H1 (cell line): ENCODE results near the gene RNF168. TPM values are rescaled to one million over a fixed set of nuclear protein-coding genes. Genes with fewer than 3 reads are reported as not detected.

Experiments used
- CTCF ChIA-PET: fragments of 300-600 bp; sonication (Branson Sonifier 250); formaldehyde crosslinking; loops from one replicate; lab custom pipeline; 2021; ENCODE audit not compliant: partially characterized antibody; lab: Charles Lee
- POLR2A ChIA-PET: fragments of 300-600 bp; sonication (Branson Sonifier 250); formaldehyde crosslinking; loops from one replicate; lab custom pipeline; 2021; ENCODE audit warnings: inconsistent platforms; ENCODE audit not compliant: partially characterized antibody; lab: Charles Lee
- DNase-seq, 2 experiments: peaks; one replicate each; pipeline versions ENCODE4 v3.0.0 to v3.0.0-alpha.2; 2010 to 2022; ENCODE audit warnings: low spot score in 2 of 2, low read depth in 1 of 2, mixed read lengths in 1 of 2
- FAIRE-seq: peaks from 2 replicates; lab custom pipeline; 2011; peaks lifted over from hg19 to GRCh38; lab: Jason Lieb, UNC
- H2AFZ ChIP-seq: 2 replicates; pipeline ENCODE4 v1.8.1; 2012; ENCODE audit warnings: low read length, inconsistent platforms
- H2AK5ac ChIP-seq: 2 replicates; pipeline ENCODE4 v1.6.1; 2013; ENCODE audit warnings: low read depth, low read length
- H2BK120ac ChIP-seq: replicated peaks from 2 replicates; pipeline ENCODE3; 2013; ENCODE audit warnings: low read depth, low read length, inconsistent platforms
- H2BK12ac ChIP-seq: 2 replicates; pipeline ENCODE4 v1.6.1; 2013; ENCODE audit warnings: low read depth, low read length
- H2BK15ac ChIP-seq: 2 replicates; pipeline ENCODE4 v1.6.1; 2013; ENCODE audit warnings: low read length
- H2BK20ac ChIP-seq: 2 replicates; pipeline ENCODE4 v1.6.1; 2013; ENCODE audit warnings: low read length
- H2BK5ac ChIP-seq: 2 replicates; pipeline ENCODE4 v1.6.1; 2013; ENCODE audit warnings: low read depth, low read length
- H3K14ac ChIP-seq: 2 replicates; pipeline ENCODE4 v1.6.1; 2013; ENCODE audit warnings: inconsistent platforms; ENCODE audit not compliant: insufficient read length
- H3K18ac ChIP-seq: 2 replicates; pipeline ENCODE4 v1.6.1; 2013; ENCODE audit warnings: low read length; ENCODE audit errors: extremely low read depth
- H3K23ac ChIP-seq: 2 replicates; pipeline ENCODE4 v1.6.1; 2013; ENCODE audit warnings: inconsistent platforms; ENCODE audit not compliant: insufficient read length
- H3K23me2 ChIP-seq: 2 replicates; pipeline ENCODE4 v1.6.1; 2013; ENCODE audit warnings: low read depth, low read length
- H3K27ac ChIP-seq: 2 replicates; pipeline ENCODE4 v1.6.1; 2011; ENCODE audit warnings: low read depth, low read length, inconsistent platforms
- H3K27me3 ChIP-seq, 4 experiments: replicated peaks in 1 of 4; 1 replicate in 1 of 4; 2 replicates in 3 of 4; pipeline versions ENCODE4 v1.6.1 to v1.8.1; 2011 to 2013; ENCODE audit warnings: low read length in 3 of 4, mild to moderate bottlenecking in 3 of 4, inconsistent platforms in 2 of 4, mixed read lengths in 2 of 4, moderate library complexity in 1 of 4; ENCODE audit not compliant: control insufficient read depth in 3 of 4, insufficient read depth in 3 of 4; ENCODE audit errors: extremely low read depth in 1 of 4
- H3K36me3 ChIP-seq, 4 experiments: 2 replicates each; pipeline versions ENCODE4 v1.6.1 to v1.8.1; 2011 to 2013; ENCODE audit warnings: mild to moderate bottlenecking in 4 of 4, low read length in 3 of 4, moderate library complexity in 2 of 4, control low read depth in 1 of 4, inconsistent platforms in 1 of 4; ENCODE audit not compliant: insufficient read depth in 4 of 4, control insufficient read depth in 2 of 4
- H3K4ac ChIP-seq: replicated peaks from 2 replicates; pipeline ENCODE3; 2013; ENCODE audit warnings: low read length, low read depth, mixed read lengths, inconsistent platforms; ENCODE audit not compliant: insufficient read length
- H3K4me1 ChIP-seq, 4 experiments: replicated peaks in 1 of 4; 1 replicate in 1 of 4; 2 replicates in 3 of 4; pipeline versions ENCODE4 v1.6.1 to v1.8.1; 2011 to 2013; ENCODE audit warnings: low read length in 3 of 4, inconsistent platforms in 2 of 4, mixed read lengths in 1 of 4; ENCODE audit not compliant: insufficient read depth in 4 of 4, control insufficient read depth in 3 of 4
- H3K4me2 ChIP-seq, 2 experiments: 2 replicates each; pipeline versions ENCODE4 v1.6.1 to v1.8.1; 2011 to 2013; ENCODE audit warnings: low read depth in 2 of 2, low read length in 2 of 2, control low read depth in 1 of 2, inconsistent platforms in 1 of 2, mild to moderate bottlenecking in 1 of 2; ENCODE audit not compliant: insufficient read depth in 1 of 2
- H3K4me3 ChIP-seq, 4 experiments: fragments of 200-600, 300-600 bp in 1 of 4; sonication (generic), shearing (Covaris generic), sonication (Bioruptor Twin) in 1 of 4; 2 replicates each; pipeline versions ENCODE4 v1.5.1 to v1.8.1; 2011 to 2016; ENCODE audit warnings: low read length in 4 of 4, low read depth in 3 of 4, control low read depth in 2 of 4, inconsistent platforms in 2 of 4, mild to moderate bottlenecking in 2 of 4, mixed read lengths in 1 of 4, moderate library complexity in 1 of 4; ENCODE audit not compliant: insufficient read depth in 2 of 4; ENCODE audit errors: extremely low read depth in 1 of 4
- H3K56ac ChIP-seq: replicated peaks from 2 replicates; pipeline ENCODE3; 2013; ENCODE audit warnings: low read depth, mild to moderate bottlenecking, mixed read lengths, low read length, inconsistent platforms; ENCODE audit not compliant: insufficient read length
- H3K79me1 ChIP-seq: 2 replicates; pipeline ENCODE4 v1.6.1; 2013; ENCODE audit warnings: low read depth, low read length, control low read depth
- H3K79me2 ChIP-seq, 2 experiments: 2 replicates each; pipeline versions ENCODE4 v1.6.1 to v1.8.1; 2012 to 2013; ENCODE audit warnings: low read length in 2 of 2, mild to moderate bottlenecking in 2 of 2, inconsistent platforms in 1 of 2; ENCODE audit not compliant: insufficient read depth in 2 of 2, control insufficient read depth in 1 of 2
- H3K9ac ChIP-seq, 4 experiments: replicated peaks in 1 of 4; 1 replicate in 1 of 4; 2 replicates in 3 of 4; pipeline versions ENCODE4 v1.6.1 to v1.8.1; 2011 to 2013; ENCODE audit warnings: low read depth in 3 of 4, low read length in 3 of 4, control low read depth in 2 of 4, mild to moderate bottlenecking in 2 of 4, moderate library complexity in 2 of 4, inconsistent platforms in 1 of 4; ENCODE audit errors: extremely low read depth in 1 of 4
- H3K9me3 ChIP-seq, 2 experiments: 2 replicates each; pipeline versions ENCODE4 v1.6.1 to v1.8.1; 2012 to 2013; ENCODE audit warnings: mild to moderate bottlenecking in 2 of 2, moderate library complexity in 2 of 2, control low read depth in 1 of 2, inconsistent platforms in 1 of 2, low read depth in 1 of 2, low read length in 1 of 2, mixed read lengths in 1 of 2; ENCODE audit not compliant: insufficient read depth in 2 of 2
- H4K20me1 ChIP-seq, 2 experiments: replicated peaks in 1 of 2; 2 replicates each; pipeline versions ENCODE3 to v1.8.1; 2011 to 2013; ENCODE audit warnings: inconsistent platforms in 2 of 2, low read length in 2 of 2, mild to moderate bottlenecking in 1 of 2; ENCODE audit not compliant: insufficient read depth in 2 of 2, control insufficient read depth in 1 of 2
- H4K5ac ChIP-seq: 2 replicates; pipeline ENCODE4 v1.6.1; 2013; ENCODE audit warnings: low read length, low read depth, mixed read lengths, inconsistent platforms; ENCODE audit not compliant: insufficient read length
- H4K8ac ChIP-seq: 2 replicates; pipeline ENCODE4 v1.8.0; 2013; ENCODE audit warnings: mild to moderate bottlenecking, moderate library complexity, low read length, inconsistent platforms; ENCODE audit not compliant: insufficient read depth; ENCODE audit errors: extremely low read depth
- H4K91ac ChIP-seq: replicated peaks from 2 replicates; pipeline ENCODE3; 2013; ENCODE audit warnings: low read length, mixed read lengths, inconsistent platforms; ENCODE audit not compliant: insufficient read length
- CBX8 ChIP-seq: fragments of 300-800, 300-1000 bp; sonication (generic); IDR thresholded peaks from 2 replicates; pipeline ENCODE4 v1.7.1; 2016; ENCODE audit warnings: low read depth, low read length, borderline replicate concordance
- EGR1 ChIP-seq: IDR thresholded peaks from 2 replicates; pipeline ENCODE4 v1.6.1; 2011; ENCODE audit warnings: low read depth, low read length, borderline replicate concordance
- HDAC6 ChIP-seq: IDR thresholded peaks from one replicate; pipeline ENCODE4 v1.7.1; 2012; ENCODE audit warnings: low read depth, mild to moderate bottlenecking, inconsistent platforms, low read length, moderate library complexity
- WGBS, 2 experiments: shearing (Covaris generic) in 1 of 2; methylation state at CpG; one replicate each; pipeline versions ENCODE4 v1.1.6 to v1.1.7; 2013 to 2015; ENCODE audit warnings: low lambda C conversion rate in 2 of 2, mixed read lengths in 2 of 2, inconsistent platforms in 1 of 2, low coverage in 1 of 2, missing lambda C conversion rate in 1 of 2; ENCODE audit not compliant: insufficient replicate concordance in 2 of 2, insufficient coverage in 1 of 2, insufficient read length in 1 of 2; ENCODE audit errors: extremely low coverage in 1 of 2, missing lambda C conversion rate in 1 of 2; 5-methylcytosine and 5-hydroxymethylcytosine counted together
- polyA plus RNA-seq, 7 experiments: library from polyadenylated mRNA; depleted of rRNA in 3 of 7; stranded (reverse) in 5 of 7; unstranded in 2 of 7; fragments of >200 nt in 5 of 7; fragments of 200-250 nt in 2 of 7; gene quantifications; 1 replicate in 5 of 7; 2 replicates in 1 of 7; 4 replicates in 1 of 7; pipeline versions ENCODE4 v1.2.1 to v1.2.3, GENCODE V29; 2011 to 2013; ENCODE audit warnings: missing spikeins in 2 of 7, mixed read lengths in 2 of 7
- total RNA-seq: library from RNA; stranded (reverse); fragmentation: NEBNext Ultra II Directional; extraction: Animal tissue kit (Norgen Biotek cat#: 25700); gene quantifications from 2 replicates; pipeline ENCODE4 v1.2.1, GENCODE V29; 2021
- TF ChIP-seq, protein P1 (sequence below), 3 experiments: IDR thresholded peaks; 1 replicate in 2 of 3; 2 replicates in 1 of 3; pipeline versions ENCODE4 v1.5.1 to v1.6.1; 2011; ENCODE audit warnings: low read length in 3 of 3, mild to moderate bottlenecking in 3 of 3, inconsistent platforms in 2 of 3, low read depth in 1 of 3, moderate library complexity in 1 of 3; ENCODE audit not compliant: insufficient read depth in 1 of 3; ENCODE audit errors: control extremely low read depth in 1 of 3

RNF168 gene
- total and polyA plus RNA-seq, 2 of the 8 experiments (the other 6 are each of a cell fraction or from before 2014, with no cell fraction given), result 6.3 to 63.5 TPM

GRCh38 chr3:196547067-196547466, 43.5 kb upstream of the RNF168 start:
- TF ChIP-seq HDAC6 (no peak), EGR1 (no peak), CBX8 (no peak)
- TF ChIP-seq, protein P1, sequence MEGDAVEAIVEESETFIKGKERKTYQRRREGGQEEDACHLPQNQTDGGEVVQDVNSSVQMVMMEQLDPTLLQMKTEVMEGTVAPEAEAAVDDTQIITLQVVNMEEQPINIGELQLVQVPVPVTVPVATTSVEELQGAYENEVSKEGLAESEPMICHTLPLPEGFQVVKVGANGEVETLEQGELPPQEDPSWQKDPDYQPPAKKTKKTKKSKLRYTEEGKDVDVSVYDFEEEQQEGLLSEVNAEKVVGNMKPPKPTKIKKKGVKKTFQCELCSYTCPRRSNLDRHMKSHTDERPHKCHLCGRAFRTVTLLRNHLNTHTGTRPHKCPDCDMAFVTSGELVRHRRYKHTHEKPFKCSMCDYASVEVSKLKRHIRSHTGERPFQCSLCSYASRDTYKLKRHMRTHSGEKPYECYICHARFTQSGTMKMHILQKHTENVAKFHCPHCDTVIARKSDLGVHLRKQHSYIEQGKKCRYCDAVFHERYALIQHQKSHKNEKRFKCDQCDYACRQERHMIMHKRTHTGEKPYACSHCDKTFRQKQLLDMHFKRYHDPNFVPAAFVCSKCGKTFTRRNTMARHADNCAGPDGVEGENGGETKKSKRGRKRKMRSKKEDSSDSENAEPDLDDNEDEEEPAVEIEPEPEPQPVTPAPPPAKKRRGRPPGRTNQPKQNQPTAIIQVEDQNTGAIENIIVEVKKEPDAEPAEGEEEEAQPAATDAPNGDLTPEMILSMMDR (IDR thresholded peaks at IDR 0.05; ENCODE audit: control extremely low read depth in 1 of 3, insufficient read depth in 1 of 3, low read depth in 1 of 3, low read length in 3 of 3), result peak in 1 of 3 experiments; percentile 19; a peak in 1 of 4 replicates
- no peaks in the 10 kb centered on the region for H3K79me1 ChIP-seq
- no peak overlapping the region for H3K18ac ChIP-seq
- H2BK5ac ChIP-seq, result no peak overlapping the region
- H3K4me1 ChIP-seq, result no peaks in the 10 kb centered on the region
- H3K27ac ChIP-seq, result no peak overlapping the region
- H3K4me2 ChIP-seq, result no peak overlapping the region
- ChIA-PET POLR2A (interaction anchor here (1.0 kb wide), 1 partner anchor 14 kb away, joined by 3 read pairs; no protein-coding TSS in a partner anchor), CTCF (interaction anchor here (1.0 to 2.4 kb wide), 5 partner anchors 8 to 25 kb away, joined by 3 to 7 read pairs (median 5); no protein-coding TSS in a partner anchor)
- no peak overlapping the region for H3K4ac ChIP-seq
- DNase-seq (no peak), FAIRE-seq (no peak)
- peaks cover 9 to 11% of the 10 kb centered on the region in 2 experiments for H3K9me3 ChIP-seq
- no peak overlapping the region for H4K91ac ChIP-seq
- H2BK15ac ChIP-seq, result no peak overlapping the region
- H3K27me3 ChIP-seq, result peaks cover 0 to 2% (median 0%) of the 10 kb centered on the region in 4 experiments; a peak in 1 of 7 replicates
- H3K9ac ChIP-seq, result no peak overlapping the region
- no peak overlapping the region for H2AK5ac ChIP-seq
- no peak overlapping the region for H2BK12ac ChIP-seq
- H3K4me3 ChIP-seq, result no peak overlapping the region
- no peak overlapping the region for H3K14ac ChIP-seq
- no peaks in the 10 kb centered on the region for H4K20me1 ChIP-seq
- no peaks in the 10 kb centered on the region for H3K36me3 ChIP-seq
- no peak overlapping the region for H2AFZ ChIP-seq
- H3K56ac ChIP-seq, result no peak overlapping the region
- no peak overlapping the region for H3K23ac ChIP-seq
- H4K5ac ChIP-seq, result no peak overlapping the region
- H3K23me2 ChIP-seq, result no peaks in the 10 kb centered on the region
- no peaks in the 10 kb centered on the region for H3K79me2 ChIP-seq
- H2BK20ac ChIP-seq, result no peak overlapping the region
- no peak overlapping the region for H2BK120ac ChIP-seq
- H4K8ac ChIP-seq, result no peak overlapping the region
- 97% methylated on average over 2 of the region's 2 CpGs; no CpG with 5 or more reads in 1 of the 2 experiments for WGBS, 2 experiments
